ENCODE measurements around the gene ZBTB2.
"Not testable (repeated sequence)": the region's sequence is repeated elsewhere in the genome, so short reads cannot be mapped to it uniquely, and the experiment has no call there.

The ZBTB2 gene

GRCh38 chr6:151338651-151339200, 52.6 kb downstream of the ZBTB2 start:
- H3K4me3 ChIP-seq (ENCODE audit: low read depth, low read length): no peak overlapping the region

DNA sequence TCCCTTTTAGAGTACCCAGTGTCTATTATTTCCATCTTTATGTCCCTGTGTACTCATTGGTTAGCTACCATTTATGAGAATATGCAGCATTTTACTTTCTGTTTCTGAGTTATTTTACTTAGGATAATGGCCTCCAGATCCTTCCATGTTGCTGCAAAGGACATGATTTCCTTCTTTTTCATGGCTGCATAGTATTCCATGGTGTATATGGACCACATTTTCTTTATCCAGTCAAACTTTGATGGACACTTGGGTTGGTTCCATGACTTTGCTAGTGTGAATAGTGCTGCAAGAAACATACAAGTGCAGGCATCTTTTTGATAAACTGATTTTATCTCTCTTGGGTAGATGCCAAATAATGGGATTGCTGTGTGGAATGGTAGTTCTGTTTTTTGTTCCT, 55.4 kb downstream of the ZBTB2 start:
- no peak overlapping the region for H3K4me3 ChIP-seq (ENCODE audit: low read depth, low read length)

GRCh38 chr6:151330130-151330696, 61.1 kb downstream of the ZBTB2 start:
- no peak overlapping the region for H3K4me3 ChIP-seq (ENCODE audit: low read depth, low read length)

- H3K4me3 ChIP-seq (ENCODE audit: low read depth, low read length): no peak overlapping the region
These were observed 64.3 kb downstream of the ZBTB2 start for GRCh38 chr6:151327101-151327500.

DNA sequence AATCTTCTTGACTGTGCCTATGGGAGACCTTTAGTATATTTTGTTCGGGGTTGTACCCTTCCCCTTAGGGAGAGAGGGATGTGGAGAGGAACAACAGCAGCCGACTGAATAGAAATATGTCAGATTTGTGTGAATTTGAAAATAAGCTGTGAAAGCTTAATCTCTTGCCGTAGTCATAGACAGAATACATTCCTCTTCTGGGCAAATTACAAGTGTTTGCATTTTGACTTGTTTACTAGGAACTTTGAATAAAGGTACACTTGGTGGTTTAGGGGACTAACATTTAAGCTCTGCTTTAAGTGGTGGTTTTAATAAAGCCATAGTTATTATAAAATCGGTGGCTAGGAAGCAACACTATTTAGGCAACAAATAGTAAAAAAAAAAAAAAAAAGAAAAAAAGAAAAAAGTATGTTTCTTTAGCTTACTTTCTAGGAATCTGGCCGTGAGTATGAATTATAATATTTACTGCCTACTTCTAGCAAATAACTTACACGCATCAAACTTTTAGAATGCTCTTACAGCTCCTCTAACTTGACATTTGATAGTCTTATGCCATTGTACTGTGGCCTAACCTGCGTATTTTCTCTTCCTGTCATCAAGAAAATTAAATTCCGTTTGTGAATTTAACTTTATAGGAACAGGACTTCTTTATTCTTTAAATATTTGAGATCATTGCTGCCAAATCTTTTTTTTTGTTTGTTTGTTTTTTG, 65.1 kb downstream of the ZBTB2 start:
- no peak overlapping the region for H3K4me3 ChIP-seq (ENCODE audit: low read depth, low read length)

- H3K4me3 ChIP-seq (ENCODE audit: low read depth, low read length): peak overlapping the region; percentile 25
These were observed 66.0 kb downstream of the ZBTB2 start for GRCh38 chr6:151325075-151326050.

DNA sequence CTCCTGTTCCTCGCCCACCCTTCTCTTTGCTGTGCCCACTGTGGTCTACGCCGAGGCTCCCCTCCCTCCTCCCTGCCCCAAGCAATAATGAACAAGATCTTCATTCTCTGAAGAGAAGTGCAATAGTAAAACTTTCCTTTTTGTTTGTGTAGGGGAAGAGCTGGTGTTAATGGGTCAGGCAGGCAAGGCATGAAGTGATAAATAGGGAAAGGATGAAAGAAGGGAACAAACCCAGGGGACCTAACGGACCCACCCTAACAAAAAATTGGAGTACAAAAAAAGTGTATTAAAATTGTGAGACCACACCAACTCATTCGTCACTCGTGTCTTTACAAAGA, 66.9 kb downstream of the ZBTB2 start:
- H3K4me3 ChIP-seq (ENCODE audit: low read depth, low read length): no peak overlapping the region

DNA sequence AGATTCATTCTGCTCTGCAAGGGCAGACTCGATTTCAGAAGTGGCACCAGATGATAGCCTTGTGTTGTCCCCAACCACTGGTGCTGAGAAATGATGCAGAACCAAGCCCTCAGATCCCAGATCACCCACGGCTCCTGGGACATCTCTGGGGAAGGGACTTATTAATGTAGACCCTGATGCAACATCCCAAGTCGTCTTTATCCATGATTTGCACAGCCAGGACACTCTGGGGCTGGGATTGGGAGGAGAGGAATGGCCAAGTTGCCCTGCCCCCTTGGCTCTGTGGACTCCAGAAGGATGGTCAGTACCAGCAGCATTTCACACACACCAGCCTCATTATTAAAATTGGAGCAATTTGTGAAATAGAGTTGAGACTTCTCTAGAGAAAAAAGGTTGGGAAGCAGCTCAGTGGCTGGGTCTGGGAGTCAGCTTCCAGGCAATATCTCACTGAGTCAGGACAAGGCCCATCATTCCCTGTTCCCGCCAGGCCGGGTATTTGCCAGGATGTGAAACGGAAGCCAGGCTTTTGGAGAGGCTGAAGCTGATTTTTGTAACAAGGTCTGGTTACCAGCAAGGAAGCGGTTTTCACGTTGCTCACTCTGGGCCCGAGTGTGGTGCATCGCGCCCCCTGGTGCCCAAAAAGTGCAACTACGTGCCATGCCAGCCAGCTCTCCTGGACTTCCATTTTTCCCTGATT, 67.4 kb downstream of the ZBTB2 start:
- H3K4me3 ChIP-seq (ENCODE audit: low read depth, low read length): no peak overlapping the region

GRCh38 chr6:151322570-151322969, 68.8 kb downstream of the ZBTB2 start:
- H3K4me3 ChIP-seq (ENCODE audit: low read depth, low read length): no peak overlapping the region

DNA sequence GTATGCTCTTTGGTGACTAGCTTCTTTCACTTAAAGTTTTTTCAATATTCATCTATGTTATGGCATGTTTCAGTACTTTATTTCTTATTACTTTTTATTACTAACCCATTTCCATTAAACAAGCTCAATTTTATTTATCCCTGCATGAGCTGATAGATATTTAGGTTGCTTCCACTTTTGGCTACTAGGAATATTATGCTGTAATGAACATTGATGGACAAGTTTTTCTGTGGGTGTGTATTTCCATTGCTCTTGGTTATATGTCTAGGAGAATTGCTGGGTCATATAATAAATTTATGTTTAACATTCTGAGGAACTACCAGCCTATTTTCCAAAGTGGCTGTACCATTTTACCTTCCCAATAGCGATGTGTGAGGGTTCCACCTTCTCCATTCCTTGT, 69.9 kb downstream of the ZBTB2 start:
- no peak overlapping the region for H3K4me3 ChIP-seq (ENCODE audit: low read depth, low read length)

GRCh38 chr6:151320140-151320539, 71.2 kb downstream of the ZBTB2 start:
- H3K4me3 ChIP-seq (ENCODE audit: low read depth, low read length): no peak overlapping the region

- H3K4me3 ChIP-seq (ENCODE audit: low read depth, low read length): no peak overlapping the region
These were observed 73.4 kb downstream of the ZBTB2 start for GRCh38 chr6:151317995-151318365.

DNA sequence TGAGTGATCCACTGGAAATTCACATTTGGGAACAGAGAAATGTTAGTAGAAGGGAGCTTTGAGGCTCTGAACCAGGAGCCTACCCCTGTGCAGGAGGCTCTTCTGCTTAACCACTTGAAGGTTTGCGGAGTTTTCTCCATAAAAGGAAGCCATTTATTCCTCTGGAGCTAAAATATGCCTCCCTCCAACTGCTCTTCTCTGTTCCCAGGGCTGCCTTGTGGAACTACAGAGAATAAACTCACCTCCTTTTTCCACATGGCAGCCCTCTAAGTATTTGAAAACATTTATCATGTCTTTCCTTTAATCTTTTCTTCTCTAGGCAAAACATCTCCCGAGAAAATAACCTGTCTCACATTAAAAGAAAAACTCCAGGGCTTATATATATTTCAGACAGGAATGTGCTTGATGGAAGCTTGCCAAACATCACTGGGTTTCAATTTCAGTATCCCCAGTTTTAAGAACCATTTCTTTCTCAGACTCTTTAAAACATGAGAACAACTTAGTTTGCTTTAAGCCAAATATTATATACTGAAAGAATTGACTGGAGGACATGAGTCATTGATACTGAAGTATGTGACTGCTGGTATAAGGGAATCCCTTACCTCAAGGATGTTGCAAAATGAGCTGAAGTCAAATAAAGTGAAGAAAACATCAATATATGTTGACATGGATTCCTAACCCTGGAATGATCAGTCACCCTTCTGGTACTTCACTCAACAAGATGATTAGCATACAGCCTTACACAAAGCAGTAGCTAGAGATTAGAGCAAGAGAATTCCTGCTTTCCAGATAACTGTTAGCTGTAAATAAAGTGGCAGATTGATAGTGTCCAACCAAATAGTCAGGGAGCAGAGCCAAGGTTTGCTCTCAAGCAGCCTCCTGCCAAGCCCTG, 74.0 kb downstream of the ZBTB2 start:
- H3K4me3 ChIP-seq (ENCODE audit: low read depth, low read length): no peak overlapping the region

GRCh38 chr6:151315661-151316060, 75.7 kb downstream of the ZBTB2 start:
- not testable (repeated sequence) for H3K4me3 ChIP-seq (ENCODE audit: low read depth, low read length)

All from iPS-11a (cell line).